Brain microvascular endothelial cell (primary cell): ENCODE data around the gene MAP3K5.
A peak's percentile ranks its signal among the peaks of the same experiment; 100 is the strongest.

Source experiments
- DNase-seq: peaks from one replicate; pipeline ENCODE4 v3.0.0-alpha.2; 2020
- H3K27ac ChIP-seq: fragments of 250-450 bp; sonication (Bioruptor Pico); 2 replicates; pipeline ENCODE4 v1.5.1; 2020; ENCODE audit warnings: mild to moderate bottlenecking, moderate library complexity
- H3K27me3 ChIP-seq: fragments of 250-450 bp; sonication (Bioruptor Pico); replicated peaks from 2 replicates; pipeline ENCODE4 v1.5.1; 2020; ENCODE audit warnings: mild to moderate bottlenecking
- H3K36me3 ChIP-seq: fragments of 250-450 bp; sonication (Bioruptor Pico); replicated peaks from 2 replicates; pipeline ENCODE4 v1.5.1; 2020; ENCODE audit warnings: mild to moderate bottlenecking
- H3K4me3 ChIP-seq: 2 replicates; pipeline ENCODE4 v1.5.1; 2011; ENCODE audit warnings: low read depth, mild to moderate bottlenecking, control low read depth, low read length, moderate library complexity
- CTCF ChIP-seq: IDR thresholded peaks from 2 replicates; pipeline ENCODE4 v1.5.1; 2011; ENCODE audit warnings: low read depth, mild to moderate bottlenecking, moderate library complexity, low read length, control low read depth, inconsistent platforms; ENCODE audit errors: missing control alignments
- in situ Hi-C: cut with HindIII; loops from 2 replicates; pipeline ENCODE4 v1.10.0; 2017; ENCODE audit warnings: low sequenced_read_pairs, low pct_ligation_motif_present

The MAP3K5 gene

GRCh38 chr6:136795996-136796395 lies 3.7 kb upstream of the MAP3K5 start:
- no peak overlapping the region for H3K27ac ChIP-seq
- in situ Hi-C loops, result no loop called here
- TF ChIP-seq CTCF, result no peak
- H3K27me3 ChIP-seq, result no peaks in the 10 kb centered on the region
- H3K36me3 ChIP-seq, result no peaks in the 10 kb centered on the region
- no peak for DNase-seq
- H3K4me3 ChIP-seq, result no peak overlapping the region

- H3K27me3 ChIP-seq, result no peaks in the 10 kb centered on the region
- no peaks in the 10 kb centered on the region for H3K36me3 ChIP-seq
- in situ Hi-C loops, result no loop called here
- no peak overlapping the region for H3K27ac ChIP-seq
- H3K4me3 ChIP-seq, result no peak overlapping the region
- no peak for DNase-seq
- no peak for TF ChIP-seq CTCF
Measured at GRCh38 chr6:136795386-136795785, 3.1 kb upstream of the MAP3K5 start.

GRCh38 chr6:136793363-136793762 lies 1.1 kb upstream of the MAP3K5 start:
- in situ Hi-C loops, result no loop called here
- Histone ChIP-seq H3K4me3 (peak overlapping the region; percentile 91), H3K27ac (peak overlapping the region; percentile 69), H3K36me3 (no peaks in the 10 kb centered on the region), H3K27me3 (no peaks in the 10 kb centered on the region)
- no peak for DNase-seq
- TF ChIP-seq CTCF, result no peak

GRCh38 chr6:136792095-136792409 lies 225 bp downstream of the MAP3K5 start:
- no peaks in the 10 kb centered on the region for H3K36me3 ChIP-seq
- no peak for TF ChIP-seq CTCF
- in situ Hi-C loops, result no loop called here
- H3K4me3 ChIP-seq, result peak overlapping the region; percentile 91
- H3K27me3 ChIP-seq, result no peaks in the 10 kb centered on the region
- peak overlapping the region; percentile 69 for H3K27ac ChIP-seq
- DNase-seq, result no peak

- TF ChIP-seq CTCF, result no peak
- H3K27me3 ChIP-seq, result no peaks in the 10 kb centered on the region
- peak overlapping the region; percentile 69 for H3K27ac ChIP-seq
- in situ Hi-C loops, result no loop called here
- peak overlapping the region; percentile 91 for H3K4me3 ChIP-seq
- H3K36me3 ChIP-seq, result no peaks in the 10 kb centered on the region
- peak; percentile 56 for DNase-seq
Measured at GRCh38 chr6:136791296-136792094, 782 bp downstream of the MAP3K5 start.
